Right lobe of liver (tissue), 6 donors: Measurements from ENCODE around the gene TAF4B. TPM values are rescaled to one million over a fixed set of nuclear protein-coding genes. Genes with fewer than 3 reads are reported as not detected.
"Not testable (repeated sequence)": the region's sequence is repeated elsewhere in the genome, so short reads cannot be mapped to it uniquely, and the experiment has no call there.

Experiments used
- ATAC-seq, 4 donors: fragments of 200-7000 bp; cut with Tn5 transposase; one replicate each; pipeline ENCODE4 v1.9.1; 2020; ENCODE audit warnings: mild to moderate bottlenecking in 4 of 4, moderate library complexity in 4 of 4
- DNase-seq, 3 donors: peaks; one replicate each; pipeline ENCODE4 v3.0.0-alpha.2; 2020
- H3K27ac ChIP-seq, 3 donors: fragments of 200-600 bp; one replicate each; pipeline ENCODE4 v1.8.0; 2022
- H3K27me3 ChIP-seq, 2 donors: fragments of 200-600 bp; one replicate each; pipeline ENCODE4 v1.8.0; 2022
- H3K36me3 ChIP-seq, 4 donors: fragments of 200-600 bp; sonication (generic) in 1 of 4; one replicate each; pipeline versions ENCODE4 v1.5.1 to v1.8.0; 2017 to 2022; ENCODE audit warnings: control low read depth in 1 of 4
- H3K4me1 ChIP-seq, 4 donors: fragments of 200-600 bp; sonication (generic) in 1 of 4; one replicate each; pipeline versions ENCODE4 v1.5.1 to v1.8.0; 2017 to 2022; ENCODE audit warnings: control low read depth in 1 of 4
- H3K4me3 ChIP-seq, 3 donors: fragments of 200-600 bp; one replicate each; pipeline ENCODE4 v1.8.0; 2022
- H3K9me3 ChIP-seq, 4 donors: fragments of 200-600 bp; sonication (generic) in 1 of 4; one replicate each; pipeline versions ENCODE4 v1.5.1 to v1.8.0; 2017 to 2022; ENCODE audit warnings: control low read depth in 1 of 4
- POLR2A ChIP-seq: fragments of 450-650 bp; IDR thresholded peaks from one replicate; pipeline ENCODE4 v1.6.1; 2017; ENCODE audit warnings: antibody characterized with exemption, mild to moderate bottlenecking
- WGBS: methylation state at CpG from one replicate; pipeline ENCODE4 v1.1.6; 2018; ENCODE audit warnings: low coverage, low lambda C conversion rate; ENCODE audit not compliant: insufficient coverage; ENCODE audit errors: missing lambda C conversion rate; 5-methylcytosine and 5-hydroxymethylcytosine counted together
- intact Hi-C, 2 donors: fragments of 100-400 bp; cut with DNase I; formaldehyde crosslinking; loops; one replicate each; pipeline versions ENCODE4 v1.11.2 to v1.14.1; 2022
- total RNA-seq, 6 experiments: library from RNA; depleted of rRNA in 2 of 6; stranded (reverse); fragments of >200 nt in 2 of 6; fragmentation: NEBNext Ultra II Directional in 3 of 6; extraction: Animal tissue kit (Norgen Biotek cat#: 25700) in 3 of 6; gene quantifications; one replicate each; pipeline versions ENCODE4 v1.1.0 to v1.2.4, GENCODE V29; 2016 to 2023
- TF ChIP-seq, protein P1 (sequence below), 4 donors: fragments of 200-600 bp in 3 of 4; fragments of 450-650 bp in 1 of 4; IDR thresholded peaks; one replicate each; pipeline versions ENCODE4 v1.5.1 to v1.8.0; 2016 to 2022; ENCODE audit warnings: antibody characterized with exemption in 4 of 4, mild to moderate bottlenecking in 2 of 4
- donor health status: DM: no; HTN: yes; CAD: no.
- donor health status: DM: no; HTN: no; CAD: no.
- donor health status: DM: no; HTN: no; CAD: no.
- donor health status: DM: no; HTN: yes; CAD: no.
- donor health status: DM: no; HTN: yes; CAD: no.

The TAF4B gene
- total RNA-seq, 6 experiments from 2014 or later: 0.09 to 0.44 (median 0.31) TPM

DNA sequence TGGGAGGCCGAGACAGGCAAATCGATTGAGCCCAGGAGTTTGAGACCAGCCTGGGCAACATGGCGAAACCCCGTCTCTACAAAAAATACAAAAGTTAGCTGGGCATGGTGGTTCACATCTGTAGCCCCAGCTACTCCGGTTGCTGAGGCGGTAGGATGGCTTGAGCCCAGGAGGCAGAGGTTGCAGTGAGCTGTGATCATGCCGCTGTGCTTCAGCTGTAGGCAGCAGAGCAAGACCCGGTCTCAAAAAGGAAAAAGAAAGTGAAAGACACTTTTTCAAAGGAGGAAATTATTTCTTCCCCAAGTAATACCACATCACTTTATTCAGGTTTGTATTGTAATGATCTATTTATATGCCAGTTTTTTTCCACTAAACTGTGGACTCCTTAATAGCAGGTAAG is 35.7 kb upstream of the TAF4B start:
- TF ChIP-seq, protein P1, sequence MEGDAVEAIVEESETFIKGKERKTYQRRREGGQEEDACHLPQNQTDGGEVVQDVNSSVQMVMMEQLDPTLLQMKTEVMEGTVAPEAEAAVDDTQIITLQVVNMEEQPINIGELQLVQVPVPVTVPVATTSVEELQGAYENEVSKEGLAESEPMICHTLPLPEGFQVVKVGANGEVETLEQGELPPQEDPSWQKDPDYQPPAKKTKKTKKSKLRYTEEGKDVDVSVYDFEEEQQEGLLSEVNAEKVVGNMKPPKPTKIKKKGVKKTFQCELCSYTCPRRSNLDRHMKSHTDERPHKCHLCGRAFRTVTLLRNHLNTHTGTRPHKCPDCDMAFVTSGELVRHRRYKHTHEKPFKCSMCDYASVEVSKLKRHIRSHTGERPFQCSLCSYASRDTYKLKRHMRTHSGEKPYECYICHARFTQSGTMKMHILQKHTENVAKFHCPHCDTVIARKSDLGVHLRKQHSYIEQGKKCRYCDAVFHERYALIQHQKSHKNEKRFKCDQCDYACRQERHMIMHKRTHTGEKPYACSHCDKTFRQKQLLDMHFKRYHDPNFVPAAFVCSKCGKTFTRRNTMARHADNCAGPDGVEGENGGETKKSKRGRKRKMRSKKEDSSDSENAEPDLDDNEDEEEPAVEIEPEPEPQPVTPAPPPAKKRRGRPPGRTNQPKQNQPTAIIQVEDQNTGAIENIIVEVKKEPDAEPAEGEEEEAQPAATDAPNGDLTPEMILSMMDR (IDR thresholded peaks at IDR 0.05): no peak
- TF ChIP-seq POLR2A: no peak
- no peak overlapping the region for H3K27ac ChIP-seq
- no peaks in the 10 kb centered on the region for H3K4me1 ChIP-seq
- H3K36me3 ChIP-seq: no peaks in the 10 kb centered on the region
- H3K27me3 ChIP-seq: no peaks in the 10 kb centered on the region
- H3K4me3 ChIP-seq: no peak overlapping the region
- intact Hi-C loops: no loop called here
- 55% methylated on average over 7 of the region's 8 CpGs for WGBS
- peak in 1 of 4 donors; percentile 34 for ATAC-seq
- H3K9me3 ChIP-seq: no peaks in the 10 kb centered on the region
- DNase-seq: no peak

DNA sequence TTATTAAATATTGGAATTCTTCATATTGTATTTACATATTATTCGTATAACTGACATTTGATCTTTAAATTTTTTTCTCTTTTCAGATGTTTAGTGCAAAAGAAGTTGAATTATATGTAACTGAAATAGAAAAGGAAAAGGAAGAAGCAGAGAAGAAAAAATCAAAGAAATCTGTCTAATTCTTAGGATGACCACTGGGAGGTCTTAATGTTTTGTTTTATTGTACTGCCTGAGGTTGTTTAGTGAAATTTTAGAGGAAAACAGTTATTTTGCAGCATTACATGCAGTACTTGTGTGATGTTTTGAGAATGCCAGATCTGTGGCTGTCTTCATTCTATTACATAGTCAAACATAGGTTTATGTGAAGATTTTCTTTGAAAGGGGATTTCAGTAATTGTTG is 34.0 kb upstream of the TAF4B start:
- intact Hi-C loops: no loop called here
- no peak for TF ChIP-seq POLR2A
- TF ChIP-seq, protein P1 (IDR thresholded peaks at IDR 0.05): no peak
- Histone ChIP-seq H3K27ac (no peak overlapping the region), H3K9me3 (no peaks in the 10 kb centered on the region), H3K36me3 (no peaks in the 10 kb centered on the region), H3K4me3 (no peak overlapping the region), H3K27me3 (no peaks in the 10 kb centered on the region), H3K4me1 (no peaks in the 10 kb centered on the region)
- ATAC-seq (no peak), DNase-seq (no peak)
- 38% methylated on average over 1 of the region's 1 CpG for WGBS

DNA sequence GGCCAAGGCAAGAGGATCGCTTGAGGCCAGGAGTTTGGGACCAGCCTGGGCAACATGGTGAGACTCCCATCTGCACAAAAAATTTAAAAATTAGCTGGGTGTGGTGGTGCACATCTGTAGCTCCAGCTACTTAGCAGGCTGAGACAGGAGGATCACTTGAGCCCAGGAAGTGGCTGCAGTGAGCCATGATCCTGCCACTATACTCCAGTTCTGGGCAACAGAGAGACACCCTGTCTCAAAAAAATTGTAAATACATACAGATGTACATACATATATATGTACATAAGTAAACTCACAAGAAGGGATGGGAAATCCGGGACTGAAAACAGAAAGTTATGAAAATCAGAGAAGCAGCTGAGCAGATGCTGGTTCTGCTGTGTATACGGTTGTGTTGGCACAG is 29.6 kb upstream of the TAF4B start:
- H3K36me3 ChIP-seq: no peaks in the 10 kb centered on the region
- intact Hi-C loops: no loop called here
- no peaks in the 10 kb centered on the region for H3K4me1 ChIP-seq
- H3K27ac ChIP-seq: no peak overlapping the region
- H3K9me3 ChIP-seq: no peaks in the 10 kb centered on the region
- no peak for ATAC-seq
- no peak overlapping the region for H3K4me3 ChIP-seq
- DNase-seq: no peak
- 69% methylated on average over 2 of the region's 3 CpGs for WGBS
- H3K27me3 ChIP-seq: no peaks in the 10 kb centered on the region
- TF ChIP-seq, protein P1 (IDR thresholded peaks at IDR 0.05): no peak
- no peak for TF ChIP-seq POLR2A

DNA sequence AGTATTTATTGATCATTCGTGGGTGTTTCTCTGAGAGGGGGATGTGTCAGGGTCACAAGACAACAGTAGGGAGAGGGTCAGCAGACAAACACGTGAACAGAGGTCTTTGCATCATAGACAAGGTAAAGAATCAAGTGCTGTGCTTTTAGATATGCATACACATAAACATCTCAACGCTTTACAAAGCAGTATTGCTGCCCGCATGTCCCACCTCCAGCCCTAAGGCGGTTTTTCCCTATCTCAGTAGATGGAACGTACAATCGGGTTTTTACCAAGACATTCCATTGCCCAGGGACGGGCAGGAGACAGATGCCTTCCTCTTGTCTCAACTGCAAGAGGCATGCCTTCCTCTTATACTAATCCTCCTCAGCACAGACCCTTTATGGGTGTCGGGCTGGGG is 24.2 kb upstream of the TAF4B start:
- DNase-seq, H3K4me1 ChIP-seq, H3K27me3 ChIP-seq, ATAC-seq, H3K27ac ChIP-seq, H3K9me3 ChIP-seq, intact Hi-C loops, H3K36me3 ChIP-seq, H3K4me3 ChIP-seq: not testable (repeated sequence)
- 53% methylated on average over 8 of the region's 9 CpGs for WGBS

DNA sequence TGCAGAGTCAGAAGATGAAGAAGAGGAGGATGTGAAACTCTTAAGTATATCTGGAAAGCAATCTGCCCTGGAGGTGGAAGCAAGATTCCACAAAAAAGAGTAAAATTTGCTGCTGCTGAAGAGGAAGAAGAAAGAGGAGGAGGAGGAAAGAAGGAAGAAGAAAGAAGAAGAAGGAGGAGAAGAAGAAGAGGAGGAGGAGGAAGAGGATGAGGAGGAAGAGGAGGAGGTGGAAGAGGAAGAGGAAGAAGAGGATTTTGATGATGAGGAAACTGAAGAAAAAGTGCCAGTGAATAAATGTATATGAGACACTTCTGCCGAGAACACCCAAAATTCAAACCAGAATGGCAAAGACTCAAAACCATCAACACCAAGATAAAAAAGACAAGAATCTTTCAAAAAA is 20.9 kb upstream of the TAF4B start:
- WGBS: 56% methylated on average over 1 of the region's 1 CpG

More for the DNA sequence above, 20.9 kb upstream of the TAF4B start:
- Histone ChIP-seq H3K36me3 (no peaks in the 10 kb centered on the region), H3K9me3 (no peaks in the 10 kb centered on the region), H3K27me3 (no peaks in the 10 kb centered on the region), H3K4me1 (no peaks in the 10 kb centered on the region), H3K27ac (no peak overlapping the region), H3K4me3 (no peak overlapping the region)
- intact Hi-C loops: no loop called here
- DNase-seq (no peak), ATAC-seq (no peak)
- TF ChIP-seq POLR2A: no peak
- TF ChIP-seq, protein P1 (IDR thresholded peaks at IDR 0.05): no peak
